Keratinocyte (primary cell): ENCODE results near the gene HBA1.

Source experiments
- EZH2 ChIP-seq: IDR thresholded peaks from one replicate; pipeline ENCODE4 v1.6.1; 2012; ENCODE audit warnings: inconsistent platforms, mild to moderate bottlenecking, low read length, moderate library complexity
- TF ChIP-seq, protein P1 (sequence below), 3 experiments: IDR thresholded peaks in 1 of 3; conservative IDR thresholded peaks in 1 of 3; optimal IDR thresholded peaks in 1 of 3; 2 replicates in 2 of 3; 3 replicates in 1 of 3; pipeline versions ENCODE3 to v1.5.1; 2011; ENCODE audit warnings: low read length in 3 of 3, mild to moderate bottlenecking in 3 of 3, moderate library complexity in 2 of 3, control low read depth in 1 of 3, inconsistent platforms in 1 of 3; ENCODE audit not compliant: insufficient read depth in 2 of 3; ENCODE audit errors: extremely low read depth in 1 of 3

DNA sequence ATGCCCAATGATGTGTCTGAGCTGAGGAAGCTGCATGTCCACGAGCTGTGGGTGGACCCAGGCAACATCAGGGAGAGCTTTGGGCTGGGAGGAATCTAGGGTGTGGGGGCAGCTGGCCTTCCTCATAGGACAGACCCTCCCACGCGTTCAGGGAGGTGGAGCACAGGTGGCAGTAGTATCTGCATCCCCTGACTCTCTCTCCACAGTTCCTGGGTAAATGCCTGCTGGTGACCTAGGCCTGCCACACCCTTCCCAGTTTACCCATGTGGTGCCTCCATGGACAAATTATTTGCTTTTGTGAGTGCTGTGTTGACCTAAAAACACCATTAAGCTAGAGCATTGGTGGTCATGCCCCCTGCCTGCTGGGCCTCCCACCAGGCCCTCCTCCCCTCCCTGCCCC is 7.5 kb upstream of the HBA1 start:
- TF ChIP-seq, protein P1, sequence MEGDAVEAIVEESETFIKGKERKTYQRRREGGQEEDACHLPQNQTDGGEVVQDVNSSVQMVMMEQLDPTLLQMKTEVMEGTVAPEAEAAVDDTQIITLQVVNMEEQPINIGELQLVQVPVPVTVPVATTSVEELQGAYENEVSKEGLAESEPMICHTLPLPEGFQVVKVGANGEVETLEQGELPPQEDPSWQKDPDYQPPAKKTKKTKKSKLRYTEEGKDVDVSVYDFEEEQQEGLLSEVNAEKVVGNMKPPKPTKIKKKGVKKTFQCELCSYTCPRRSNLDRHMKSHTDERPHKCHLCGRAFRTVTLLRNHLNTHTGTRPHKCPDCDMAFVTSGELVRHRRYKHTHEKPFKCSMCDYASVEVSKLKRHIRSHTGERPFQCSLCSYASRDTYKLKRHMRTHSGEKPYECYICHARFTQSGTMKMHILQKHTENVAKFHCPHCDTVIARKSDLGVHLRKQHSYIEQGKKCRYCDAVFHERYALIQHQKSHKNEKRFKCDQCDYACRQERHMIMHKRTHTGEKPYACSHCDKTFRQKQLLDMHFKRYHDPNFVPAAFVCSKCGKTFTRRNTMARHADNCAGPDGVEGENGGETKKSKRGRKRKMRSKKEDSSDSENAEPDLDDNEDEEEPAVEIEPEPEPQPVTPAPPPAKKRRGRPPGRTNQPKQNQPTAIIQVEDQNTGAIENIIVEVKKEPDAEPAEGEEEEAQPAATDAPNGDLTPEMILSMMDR (optimal IDR thresholded peaks at IDR 0.05 in 1 of 3, IDR thresholded peaks at IDR 0.05 in 1 of 3, conservative IDR thresholded peaks at IDR 0.05 in 1 of 3; ENCODE audit: extremely low read depth in 1 of 3, insufficient read depth in 2 of 3, low read length in 3 of 3) = no peak
- TF ChIP-seq EZH2 = no peak
